NCI-H2171 (cell line): Measurements from ENCODE around the gene NR1D2.
"Not testable (repeated sequence)": the region's sequence is repeated elsewhere in the genome, so short reads cannot be mapped to it uniquely, and the experiment has no call there.

Experiments used
- DNase-seq: peaks from one replicate; lab custom pipeline; 2025; lab: John Stamatoyannopoulos, UW

NR1D2 gene

DNA sequence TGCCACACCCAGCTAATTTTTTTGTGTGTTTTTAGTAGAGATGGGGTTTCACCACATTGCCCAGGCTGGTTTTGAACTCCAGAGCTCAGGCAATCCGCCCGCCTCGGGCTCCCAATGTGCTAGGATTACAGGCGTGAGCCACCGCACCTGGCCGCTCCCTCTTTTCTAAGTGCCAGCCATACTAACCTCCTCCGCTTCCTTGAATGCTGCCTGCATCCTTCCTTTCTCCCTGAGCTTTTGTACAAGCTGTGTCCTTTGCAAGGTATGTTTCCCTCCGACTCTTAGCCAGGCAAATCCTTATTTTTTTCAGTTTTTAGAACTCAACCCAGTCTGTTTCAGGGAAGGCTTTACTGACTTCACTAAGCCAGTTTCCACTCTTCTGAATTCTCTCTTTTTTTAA lies 60.6 kb downstream of the NR1D2 start:
- DNase-seq = no peak

DNA sequence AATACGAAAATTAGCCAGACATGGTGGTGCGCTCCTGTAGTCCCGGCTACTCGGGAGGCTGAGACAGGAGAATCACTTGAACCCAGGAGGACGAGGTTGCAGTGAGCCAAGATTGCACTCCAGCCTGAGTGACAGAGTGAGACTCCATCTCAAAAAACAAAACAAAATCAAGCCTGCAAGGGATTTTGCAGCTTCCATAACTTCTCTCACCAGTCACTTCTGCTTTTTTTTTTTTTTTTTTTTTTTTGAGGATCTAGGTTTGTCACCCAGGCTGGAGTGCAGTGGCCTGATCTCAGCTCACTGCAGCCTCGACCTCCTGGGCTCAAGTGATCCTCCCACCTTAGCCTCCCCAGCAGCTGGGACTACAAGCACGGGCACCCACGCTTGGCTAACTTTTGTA lies 65.7 kb downstream of the NR1D2 start:
- not testable (repeated sequence) for DNase-seq

GRCh38 chr3:24012589-24013269 lies 67.6 kb downstream of the NR1D2 start:
- no peak for DNase-seq

DNA sequence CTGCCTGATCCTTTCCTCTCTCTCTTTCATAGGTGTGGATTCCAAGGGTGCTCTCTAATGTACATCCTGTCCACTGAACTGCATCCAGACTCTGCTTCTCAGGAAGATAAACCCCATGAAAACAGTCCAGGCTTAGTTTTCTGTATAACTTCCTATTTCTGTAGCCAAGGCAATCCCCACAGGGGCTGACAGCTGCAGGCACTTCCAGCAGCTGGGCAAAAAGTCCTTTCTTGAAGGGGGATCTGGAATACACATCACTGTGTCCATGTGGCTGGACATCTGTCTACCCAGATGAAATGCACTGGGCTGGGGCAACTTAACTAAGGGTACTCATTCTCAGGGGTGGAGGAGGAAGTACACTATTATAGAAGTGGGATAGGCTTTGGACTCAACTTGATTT lies 72.2 kb downstream of the NR1D2 start:
- no peak for DNase-seq

DNA sequence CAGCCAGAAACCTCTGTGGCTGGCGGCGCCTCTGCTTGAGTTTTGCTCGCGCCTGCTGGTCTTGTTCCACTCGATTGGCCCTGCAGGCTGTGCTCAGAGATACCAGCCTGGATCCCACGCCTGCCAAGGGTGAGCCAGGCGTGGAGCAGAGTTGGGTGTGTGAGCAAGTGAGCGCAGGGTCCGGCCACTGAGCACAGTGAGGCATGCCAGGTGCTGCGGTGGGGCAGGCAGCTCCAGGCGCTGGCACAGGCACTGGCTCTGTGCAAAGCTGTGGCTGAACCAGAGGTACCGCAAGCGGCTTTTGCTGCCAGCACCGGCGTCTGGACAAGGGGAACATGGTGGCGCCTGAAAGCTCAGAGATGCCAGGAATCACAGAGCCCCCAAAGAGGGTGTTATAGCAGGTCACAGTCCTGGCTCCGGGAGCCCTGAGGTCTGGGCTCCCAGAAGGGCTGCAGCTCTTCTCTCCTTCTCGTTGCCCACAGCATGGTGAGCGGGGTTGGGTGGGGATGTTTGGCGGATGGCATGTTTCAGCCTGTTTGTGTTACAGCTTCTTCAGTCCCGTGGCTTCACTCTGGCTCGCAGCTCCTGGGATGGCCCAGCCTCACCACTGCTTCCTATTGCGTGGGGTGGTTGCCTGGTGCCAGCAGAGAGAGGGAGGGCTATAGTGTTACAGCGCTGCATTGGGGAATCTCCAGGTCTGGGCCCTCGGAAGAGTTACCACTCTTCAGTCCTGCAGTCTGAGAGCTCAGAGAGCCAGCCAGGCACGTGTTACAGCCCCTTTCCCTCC lies 73.9 kb downstream of the NR1D2 start:
- DNase-seq = no peak

DNA sequence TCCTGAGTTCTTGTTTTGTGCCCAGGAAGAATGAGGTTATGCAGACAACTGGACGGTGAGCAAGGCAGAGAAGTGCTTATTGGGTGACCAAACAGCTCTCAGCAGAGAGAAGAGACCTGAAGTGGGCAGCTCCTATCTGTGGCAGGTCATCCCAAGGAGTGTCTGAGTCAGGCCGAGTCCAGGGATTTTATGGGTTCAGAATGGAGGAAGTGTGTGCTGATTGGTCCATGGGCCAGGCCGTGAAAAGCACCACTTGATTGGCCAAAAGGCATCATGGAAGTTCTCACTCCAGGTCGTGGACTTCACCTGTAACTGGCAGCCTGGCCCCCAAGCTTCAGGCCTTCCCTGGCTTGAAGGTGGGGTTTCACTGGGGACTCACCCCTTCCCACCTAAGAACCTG lies 74.5 kb downstream of the NR1D2 start:
- DNase-seq = no peak

DNA sequence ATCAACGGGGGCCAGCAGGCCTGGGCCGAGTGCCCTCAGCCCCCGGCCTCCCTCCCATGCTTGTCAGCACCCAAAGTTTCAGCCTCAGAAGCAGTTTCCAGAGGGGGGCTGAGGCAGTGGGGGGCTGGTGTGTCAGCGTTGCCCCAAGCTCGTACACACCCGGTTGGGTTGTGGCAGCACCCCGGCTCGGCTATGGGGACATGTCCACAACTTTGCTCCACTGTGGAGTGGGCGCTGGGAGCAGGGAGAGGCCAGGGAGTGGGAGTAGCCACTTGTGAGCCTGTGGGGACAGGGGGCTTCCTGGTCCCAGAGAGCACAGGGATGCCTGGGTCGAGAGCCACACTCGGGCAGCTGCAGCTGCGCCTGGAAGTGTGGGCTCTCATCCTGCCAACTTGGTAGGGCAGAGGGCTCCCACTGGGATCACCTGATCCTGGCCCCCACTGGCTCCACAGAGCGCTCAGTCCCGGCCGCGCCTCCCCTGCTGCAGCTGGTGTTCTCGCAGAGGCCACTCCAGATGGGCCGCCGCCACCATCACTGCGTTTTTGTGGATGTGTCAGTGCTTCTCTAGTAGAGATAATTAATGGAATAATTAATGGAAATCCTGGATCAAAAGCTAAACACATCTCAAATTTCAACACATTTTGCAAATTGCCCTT lies 75.1 kb downstream of the NR1D2 start:
- DNase-seq = no peak

DNA sequence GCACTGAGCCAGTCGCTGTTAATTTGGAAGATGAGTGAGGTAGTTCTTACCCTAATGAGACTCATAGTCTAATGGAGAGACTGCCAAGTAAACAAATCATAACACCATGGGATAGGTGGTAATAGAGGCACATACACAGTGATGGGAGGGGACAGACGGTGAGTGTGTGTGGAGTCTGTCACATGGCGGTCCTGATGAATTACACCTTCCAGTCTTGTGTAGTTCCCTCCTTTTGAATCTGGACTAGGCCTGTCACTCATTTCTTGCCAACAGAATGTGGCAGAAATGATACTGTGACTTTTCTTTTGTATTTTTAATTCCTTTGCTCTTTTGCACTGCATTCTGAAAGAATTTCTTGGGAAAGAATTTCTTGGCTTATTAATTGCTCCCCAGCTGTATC lies 78.1 kb downstream of the NR1D2 start:
- DNase-seq = no peak

- DNase-seq = no peak
Observed at GRCh38 chr3:24025805-24026204, 80.7 kb downstream of the NR1D2 start.

DNA sequence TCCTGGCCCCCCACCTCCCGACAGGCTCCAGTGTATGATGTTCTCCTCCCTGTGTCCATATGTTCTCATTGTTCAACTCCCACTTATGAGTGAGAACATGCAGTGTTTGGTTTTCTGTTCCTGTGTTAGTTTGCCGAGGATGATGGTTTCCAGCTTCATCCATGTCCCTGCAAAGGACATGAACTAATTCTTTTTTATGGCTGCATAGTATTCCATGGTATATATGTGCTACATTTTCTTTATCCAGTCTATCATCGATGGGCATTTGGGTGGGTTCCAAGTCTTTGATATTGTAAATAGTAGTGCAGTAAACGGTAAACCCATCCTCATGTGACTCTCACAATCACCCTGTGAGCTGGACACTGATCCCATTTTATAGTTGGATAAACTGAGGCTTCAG lies 81.6 kb downstream of the NR1D2 start:
- not testable (repeated sequence) for DNase-seq

DNA sequence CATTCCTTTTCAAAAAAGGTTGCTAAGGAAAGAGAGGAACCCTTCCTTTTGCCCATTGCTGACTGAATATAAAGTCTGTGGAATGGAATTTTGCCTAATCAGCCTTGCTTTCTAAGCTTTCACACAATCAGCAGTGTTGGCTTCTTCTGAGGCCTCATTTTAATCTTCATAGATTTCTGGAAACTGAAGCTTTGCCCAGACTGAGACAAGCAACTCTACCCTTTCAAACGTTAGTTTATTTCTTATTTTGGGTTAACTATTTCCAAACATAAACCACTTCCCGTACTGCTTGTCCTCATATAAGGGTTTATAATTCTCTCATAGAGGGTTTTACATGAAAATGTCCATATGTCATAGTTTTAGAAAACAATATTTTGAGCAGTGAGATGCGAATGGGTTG lies 82.9 kb downstream of the NR1D2 start:
- no peak for DNase-seq
